Ovary (tissue), 9 donors: ENCODE results near the gene IFFO2. TPM values are rescaled to one million over a fixed set of nuclear protein-coding genes. Genes with fewer than 3 reads are reported as not detected.

Source experiments
- DNase-seq, 5 donors: peaks; one replicate each; pipeline ENCODE4 v3.0.0-alpha.2; 2019 to 2020
- H3K27ac ChIP-seq, 2 donors: fragments of 200-600 bp; one replicate each; pipeline versions ENCODE4 v1.5.1 to v1.8.0; 2019 to 2022
- H3K27me3 ChIP-seq: fragments of 200-600 bp; one replicate; pipeline ENCODE4 v1.8.0; 2022
- H3K36me3 ChIP-seq: fragments of 200-600 bp; sonication (generic); one replicate; pipeline ENCODE4 v1.5.1; 2019
- H3K4me1 ChIP-seq: one replicate; pipeline ENCODE4 v1.8.1; 2013; ENCODE audit warnings: mild to moderate bottlenecking, moderate library complexity; ENCODE audit not compliant: insufficient read depth
- H3K4me3 ChIP-seq: fragments of 200-600 bp; sonication (generic); one replicate; pipeline ENCODE4 v1.5.1; 2017
- H3K9me3 ChIP-seq, 2 donors: fragments of 200-600 bp in 1 of 2; sonication (generic) in 1 of 2; one replicate each; pipeline versions ENCODE4 v1.5.1 to v1.8.1; 2013 to 2019; ENCODE audit warnings: mild to moderate bottlenecking in 1 of 2, moderate library complexity in 1 of 2
- CTCF ChIP-seq, 3 donors: fragments of 450-650 bp in 2 of 3; fragments of 200-600 bp in 1 of 3; IDR thresholded peaks; one replicate each; pipeline versions ENCODE4 v1.5.1 to v1.8.0; 2016 to 2022; ENCODE audit warnings: antibody characterized with exemption in 3 of 3, mild to moderate bottlenecking in 1 of 3
- EP300 ChIP-seq: sonication (generic); formaldehyde crosslinking; IDR thresholded peaks from one replicate; pipeline ENCODE4 v1.6.1; 2017; ENCODE audit warnings: antibody characterized with exemption
- POLR2A ChIP-seq: fragments of 450-650 bp; IDR thresholded peaks from one replicate; pipeline ENCODE4 v1.6.1; 2017; ENCODE audit warnings: antibody characterized with exemption, mild to moderate bottlenecking, moderate library complexity
- WGBS, 3 donors: extraction: QIAGEN DNeasy Blood & Tissue Kit in 1 of 3; methylation state at CpG; one replicate each; pipeline versions ENCODE4 v1.1.5 to v1.1.7; 2013 to 2017; 5-methylcytosine and 5-hydroxymethylcytosine counted together
- intact Hi-C, 4 donors: fragments of 100-400 bp; cut with DNase I; formaldehyde crosslinking; loops; one replicate each; pipeline versions ENCODE4 v1.11.0 to v1.15.1; 2022 to 2023
- polyA plus RNA-seq, 2 donors: library from polyadenylated mRNA; stranded (reverse); fragments of 200-250 nt in 1 of 2; fragments of 350-450 nt in 1 of 2; fragmentation: Illumina TruSeq in 1 of 2; extraction: RNeasy Lipid Tissue Mini Kit (QIAGEN cat#74804) in 1 of 2; gene quantifications; one replicate each; pipeline ENCODE4 v1.2.3, GENCODE V29; 2013 to 2014
- total RNA-seq, 7 donors: library from RNA; depleted of rRNA in 2 of 7; stranded (reverse); fragments of >200 nt in 2 of 7; fragmentation: NEBNext Ultra II Directional in 3 of 7; extraction: Animal tissue kit (Norgen Biotek cat#: 25700) in 3 of 7; gene quantifications; one replicate each; pipeline versions ENCODE4 v1.1.0 to v1.2.4, GENCODE V29; 2016 to 2023
- donor health status: DM: no; HTN: no; CAD: no; lungs with moderate emphysema.
- donor health status: DM: no; HTN: no; CAD: no.
- donor health status: Bipolar disorder and iron deficiency.
- donor health status: DM: yes; HTN: yes; CAD: no.
- donor health status: DM: no; HTN: no; CAD: no.
- donor health status: DM: yes; HTN: yes; CAD: no.

The IFFO2 gene
- total and polyA plus RNA-seq, 9 donors = 3.4 to 11.2 (median 6.2) TPM

GRCh38 chr1:18950401-18951026 lies 6.0 kb downstream of the IFFO2 start:
- no peaks in the 10 kb centered on the region for H3K27me3 ChIP-seq
- peak overlapping the region; percentile 7 for H3K4me3 ChIP-seq
- WGBS, 3 donors = 77 to 84% (median 78%) methylated on average over 19 of the region's 19 CpGs
- H3K9me3 ChIP-seq = no peaks in the 10 kb centered on the region
- intact Hi-C loops = loop anchor here in 3 of 4 donors (5.0 to 10.0 kb wide), 2 partner anchors 33 to 46 kb away; partner anchors contain the start of gene ALDH4A1 (in 1 of the 3)
- peak in 1 of 5 donors; percentile 39 for DNase-seq
- TF ChIP-seq EP300 (no peak), POLR2A (no peak), CTCF (IDR thresholded peaks at IDR 0.05) (no peak)
- H3K4me1 ChIP-seq = peaks cover 15% of the 10 kb centered on the region
- H3K36me3 ChIP-seq = no peaks in the 10 kb centered on the region
- peak overlapping the region in 1 of 2 donors; percentile 3 for H3K27ac ChIP-seq

- Histone ChIP-seq H3K4me1 (peaks cover 14% of the 10 kb centered on the region), H3K27me3 (no peaks in the 10 kb centered on the region), H3K27ac (peak overlapping the region; percentile 44 to 45), H3K4me3 (peak overlapping the region; percentile 0), H3K9me3 (no peaks in the 10 kb centered on the region), H3K36me3 (no peaks in the 10 kb centered on the region)
- TF ChIP-seq EP300 = no peak
- TF ChIP-seq CTCF (IDR thresholded peaks at IDR 0.05) = no peak
- no peak for TF ChIP-seq POLR2A
- DNase-seq = peak in 2 of 5 donors; percentile 40 to 56
- intact Hi-C loops = loop anchor here in 3 of 4 donors (5.0 to 10.0 kb wide), 2 partner anchors 33 to 45 kb away; partner anchors contain the start of gene ALDH4A1 (in 1 of the 3)
- WGBS, 3 donors = 3 to 7% (median 4%) methylated on average over 22 of the region's 22 CpGs
These were observed 6.6 kb downstream of the IFFO2 start for GRCh38 chr1:18949686-18950400.

- Histone ChIP-seq H3K36me3 (no peaks in the 10 kb centered on the region), H3K27me3 (no peaks in the 10 kb centered on the region), H3K4me3 (no peak overlapping the region), H3K4me1 (peaks cover 7% of the 10 kb centered on the region), H3K9me3 (no peaks in the 10 kb centered on the region), H3K27ac (peak overlapping the region in 1 of 2 donors; percentile 44)
- WGBS, 3 donors = 42 to 47% (median 45%) methylated on average over 22 to 23 of the region's 23 CpGs
- no peak for TF ChIP-seq POLR2A
- TF ChIP-seq EP300 = no peak
- no peak for TF ChIP-seq CTCF (IDR thresholded peaks at IDR 0.05)
- DNase-seq = peak in 3 of 5 donors; percentile 24 to 53 (median 50)
- intact Hi-C loops = no loop called here
These were observed 7.4 kb downstream of the IFFO2 start for GRCh38 chr1:18948913-18949685.
